ENCODE data around the gene AFAP1L1.
"Not testable (repeated sequence)": the region's sequence is repeated elsewhere in the genome, so short reads cannot be mapped to it uniquely, and the experiment has no call there.

The AFAP1L1 gene

GRCh38 chr5:149389552-149390495 lies 118.2 kb downstream of the AFAP1L1 start:
- H2BK5ac ChIP-seq (ENCODE audit: low read length) = no peak overlapping the region
- no peak overlapping the region for H2BK120ac ChIP-seq (ENCODE audit: low read depth, low read length)
- H2AK5ac ChIP-seq (ENCODE audit: low read depth, low read length) = no peak overlapping the region
- peak overlapping the region; percentile 14 for H2BK15ac ChIP-seq (ENCODE audit: low read length)
- H3K9ac ChIP-seq (ENCODE audit: low read depth, low read length, poor library complexity) = no peak overlapping the region
- H3K36me3 ChIP-seq (replicated peaks in 1 of 2; ENCODE audit: control insufficient read depth in 2 of 2, insufficient read depth in 2 of 2, low read length in 2 of 2) = no peaks in the 10 kb centered on the region
- H3K14ac ChIP-seq (ENCODE audit: low read length) = no peak overlapping the region
- H3K4me3 ChIP-seq (ENCODE audit: low read length in 2 of 2) = no peak overlapping the region
- H3K18ac ChIP-seq (ENCODE audit: low read length) = peak overlapping the region; percentile 40
- no peak overlapping the region for H3K27ac ChIP-seq (replicated peaks; ENCODE audit: low read length)
- no peak overlapping the region for H3K23ac ChIP-seq (ENCODE audit: low read depth, low read length, poor library complexity)
- H3K79me1 ChIP-seq (ENCODE audit: low read depth, low read length) = no peaks in the 10 kb centered on the region
- H3K4me1 ChIP-seq (ENCODE audit: control insufficient read depth in 2 of 2, insufficient read depth in 1 of 2, low read depth in 1 of 2, low read length in 2 of 2) = peaks cover 0 to 2% of the 10 kb centered on the region in 2 donors
- no peaks in the 10 kb centered on the region for H3K27me3 ChIP-seq (ENCODE audit: control insufficient read depth in 3 of 3, insufficient read depth in 3 of 3, low read depth in 1 of 3, low read length in 3 of 3)
- H4K91ac ChIP-seq (ENCODE audit: low read depth, low read length, poor library complexity) = no peak overlapping the region
- WGBS, 2 donors (ENCODE audit: extremely low coverage in 2 of 2, insufficient read length in 2 of 2, insufficient replicate concordance in 1 of 2) = no CpG with 5 or more reads among the region's 11 CpGs
- no peak overlapping the region for H2AFZ ChIP-seq (ENCODE audit: low read length)
- H3K9me3 ChIP-seq (replicated peaks in 1 of 2; ENCODE audit: control insufficient read depth in 2 of 2, insufficient read depth in 1 of 2, low read depth in 1 of 2, low read length in 2 of 2) = peaks cover 3 to 4% of the 10 kb centered on the region in 2 donors
- H3K4me2 ChIP-seq (ENCODE audit: insufficient read depth, low read length, poor library complexity, severe bottlenecking) = no peak overlapping the region
- H2BK12ac ChIP-seq (ENCODE audit: low read length) = no peak overlapping the region
- no peak overlapping the region for H3K4ac ChIP-seq (ENCODE audit: low read length)
- H4K8ac ChIP-seq (ENCODE audit: low read depth, low read length) = no peak overlapping the region
- no peak for DNase-seq (ENCODE audit: low spot score)

- not testable (repeated sequence) for H2BK5ac ChIP-seq (ENCODE audit: low read length); H4K8ac ChIP-seq (ENCODE audit: low read depth, low read length); H2AK5ac ChIP-seq (ENCODE audit: low read depth, low read length); H3K79me1 ChIP-seq (ENCODE audit: low read depth, low read length); H3K4me1 ChIP-seq (ENCODE audit: control insufficient read depth in 2 of 2, insufficient read depth in 1 of 2, low read depth in 1 of 2, low read length in 2 of 2); H2BK12ac ChIP-seq (ENCODE audit: low read length); H2BK120ac ChIP-seq (ENCODE audit: low read depth, low read length); H4K91ac ChIP-seq (ENCODE audit: low read depth, low read length, poor library complexity); H3K14ac ChIP-seq (ENCODE audit: low read length); H3K27me3 ChIP-seq (ENCODE audit: control insufficient read depth in 3 of 3, insufficient read depth in 3 of 3, low read depth in 1 of 3, low read length in 3 of 3); H3K27ac ChIP-seq (replicated peaks; ENCODE audit: low read length); H3K23ac ChIP-seq (ENCODE audit: low read depth, low read length, poor library complexity); H3K9me3 ChIP-seq (replicated peaks in 1 of 2; ENCODE audit: control insufficient read depth in 2 of 2, insufficient read depth in 1 of 2, low read depth in 1 of 2, low read length in 2 of 2); H3K4ac ChIP-seq (ENCODE audit: low read length); H3K4me2 ChIP-seq (ENCODE audit: insufficient read depth, low read length, poor library complexity, severe bottlenecking); H3K18ac ChIP-seq (ENCODE audit: low read length); DNase-seq (ENCODE audit: low spot score); H3K9ac ChIP-seq (ENCODE audit: low read depth, low read length, poor library complexity); H2AFZ ChIP-seq (ENCODE audit: low read length); H2BK15ac ChIP-seq (ENCODE audit: low read length); H3K36me3 ChIP-seq (replicated peaks in 1 of 2; ENCODE audit: control insufficient read depth in 2 of 2, insufficient read depth in 2 of 2, low read length in 2 of 2); H3K4me3 ChIP-seq (ENCODE audit: low read length in 2 of 2)
- no CpG with 5 or more reads among the region's 6 CpGs for WGBS, 2 donors (ENCODE audit: extremely low coverage in 2 of 2, insufficient read length in 2 of 2, insufficient replicate concordance in 1 of 2)
Measured at GRCh38 chr5:149391076-149391475, 119.4 kb downstream of the AFAP1L1 start.
